NCI-H2029 (cell line): Measurements from ENCODE around the gene DNAH3.
"Not testable (repeated sequence)": the region's sequence is repeated elsewhere in the genome, so short reads cannot be mapped to it uniquely, and the experiment has no call there.

Source experiments
- DNase-seq: peaks from one replicate; lab custom pipeline; 2025; lab: John Stamatoyannopoulos, UW

Gene DNAH3

GRCh38 chr16:21169249-21169981, 18.8 kb upstream of the DNAH3 start:
- DNase-seq = no peak

GRCh38 chr16:21167929-21168602, 17.4 kb upstream of the DNAH3 start:
- DNase-seq = no peak

GRCh38 chr16:21167360-21167759, 16.7 kb upstream of the DNAH3 start:
- DNase-seq = no peak

- no peak for DNase-seq
These were observed 15.9 kb upstream of the DNAH3 start for GRCh38 chr16:21166561-21166961.

GRCh38 chr16:21164521-21165168, 14.0 kb upstream of the DNAH3 start:
- no peak for DNase-seq

GRCh38 chr16:21163576-21163975, 12.9 kb upstream of the DNAH3 start:
- no peak for DNase-seq

GRCh38 chr16:21162661-21163151, 12.1 kb upstream of the DNAH3 start:
- peak; percentile 25 for DNase-seq

GRCh38 chr16:21161211-21161610, 10.6 kb upstream of the DNAH3 start:
- no peak for DNase-seq

- no peak for DNase-seq
These were observed 9.6 kb upstream of the DNAH3 start for GRCh38 chr16:21160276-21160675.

GRCh38 chr16:21159281-21159951, 8.8 kb upstream of the DNAH3 start:
- DNase-seq = no peak

- DNase-seq = peak; percentile 75
These were observed 7.8 kb upstream of the DNAH3 start, which contains the start of gene LDAF1 for GRCh38 chr16:21158208-21159110. TSS of gene LDAF1 (plus strand) at chr16:21158674. CDS start at chr16:21161183, 2,509 bp downstream.

- DNase-seq = peak; percentile 41
These were observed 7.0 kb upstream of the DNAH3 start for GRCh38 chr16:21157632-21158031.

- peak; percentile 70 for DNase-seq
These were observed 6.3 kb upstream of the DNAH3 start for GRCh38 chr16:21156767-21157467.

- DNase-seq = not testable (repeated sequence)
These were observed 5.4 kb upstream of the DNAH3 start for GRCh38 chr16:21156011-21156410.

- peak; percentile 23 for DNase-seq
These were observed 2.6 kb upstream of the DNAH3 start for GRCh38 chr16:21153124-21153729.

GRCh38 chr16:21152160-21153030, 1.7 kb upstream of the DNAH3 start:
- DNase-seq = not testable (repeated sequence)

GRCh38 chr16:21145738-21146137, 4.9 kb downstream of the DNAH3 start:
- peak; percentile 54 for DNase-seq

GRCh38 chr16:21134053-21134452, 16.6 kb downstream of the DNAH3 start:
- DNase-seq = no peak

- no peak for DNase-seq
These were observed 19.8 kb downstream of the DNAH3 start for GRCh38 chr16:21130811-21131210.
